Transverse colon (tissue), 4 donors: ENCODE measurements around the gene TOR4A. TPM values are rescaled to one million over a fixed set of nuclear protein-coding genes. Genes with fewer than 3 reads are reported as not detected.
A peak's percentile ranks its signal among the peaks of the same experiment; 100 is the strongest.

Experiments
- DNase-seq: peaks from one replicate; pipeline ENCODE4 v3.0.0-alpha.2; 2019
- H3K27ac ChIP-seq, 4 donors: fragments of 200-600 bp; sonication (generic); 2 replicates each; pipeline ENCODE4 v1.5.1; 2016 to 2018; ENCODE audit warnings: inconsistent platforms in 4 of 4
- H3K27me3 ChIP-seq: fragments of 200-600 bp; sonication (generic); 2 replicates; pipeline ENCODE4 v1.5.1; 2017; ENCODE audit warnings: inconsistent platforms
- H3K36me3 ChIP-seq, 4 donors: fragments of 200-600 bp; sonication (generic); 2 replicates each; pipeline ENCODE4 v1.5.1; 2017 to 2019; ENCODE audit warnings: inconsistent platforms in 4 of 4
- H3K4me1 ChIP-seq, 4 donors: fragments of 200-600 bp; sonication (generic); 2 replicates each; pipeline ENCODE4 v1.5.1; 2017 to 2020; ENCODE audit warnings: inconsistent platforms in 4 of 4
- H3K4me3 ChIP-seq, 4 donors: fragments of 200-600 bp; sonication (generic); 1 replicate in 1 of 4; 2 replicates in 3 of 4; pipeline versions ENCODE4 v1.5.1 to v1.6.1; 2017 to 2019; ENCODE audit warnings: inconsistent platforms in 4 of 4
- H3K9me3 ChIP-seq, 2 donors: fragments of 200-600 bp; sonication (generic); 2 replicates each; pipeline ENCODE4 v1.5.1; 2017 to 2019; ENCODE audit warnings: inconsistent platforms in 2 of 2
- EP300 ChIP-seq: sonication (generic); formaldehyde crosslinking; IDR thresholded peaks from one replicate; pipeline ENCODE4 v1.6.1; 2017; ENCODE audit warnings: antibody characterized with exemption, low read depth
- POLR2A ChIP-seq: fragments of 450-650 bp; IDR thresholded peaks from one replicate; pipeline ENCODE4 v1.6.1; 2016; ENCODE audit warnings: antibody characterized with exemption, mild to moderate bottlenecking, moderate library complexity
- POLR2AphosphoS5 ChIP-seq, 3 donors: sonication (generic); formaldehyde crosslinking; IDR thresholded peaks; one replicate each; pipeline ENCODE4 v1.6.1; 2016; ENCODE audit warnings: antibody characterized with exemption in 3 of 3
- WGBS, 2 donors: methylation state at CpG; one replicate each; pipeline ENCODE4 v1.1.5; 2018; ENCODE audit warnings: low coverage in 1 of 2; 5-methylcytosine and 5-hydroxymethylcytosine counted together
- in situ Hi-C, 4 donors: fragments of 200-750 bp; cut with MboI; loops; one replicate each; pipeline versions ENCODE4 v1.15.0 to v1.15.1; 2017; ENCODE audit warnings: low sequenced_read_pairs in 3 of 4, low pct_ligation_motif_present in 1 of 4, low pct_unique_long_range_greater_than_20kb in 1 of 4
- intact Hi-C: fragments of 100-400 bp; cut with DNase I; formaldehyde crosslinking; loops from one replicate; pipeline ENCODE4 v1.15.1; 2023; ENCODE audit warnings: low total_unique reads
- total RNA-seq, 4 donors: library from RNA; depleted of rRNA; stranded (reverse); fragments of >200 nt; gene quantifications; one replicate each; pipeline ENCODE4 v1.1.0, GENCODE V29; 2016
- TF ChIP-seq, protein P1 (sequence below), 5 experiments: fragments of 200-600 bp in 3 of 5; fragments of 450-650 bp in 2 of 5; sonication (generic) in 3 of 5; IDR thresholded peaks; 1 replicate in 2 of 5; 2 replicates in 3 of 5; pipeline ENCODE4 v1.5.1; 2016 to 2017; ENCODE audit warnings: antibody characterized with exemption in 5 of 5, inconsistent platforms in 3 of 5, mild to moderate bottlenecking in 2 of 5, moderate library complexity in 1 of 5

TOR4A gene
- 100 to 1,000 TPM in 1 of 4 donors, 10 to 100 TPM in 3; 49.2 to 121 (median 71.7) TPM for total RNA-seq

DNA sequence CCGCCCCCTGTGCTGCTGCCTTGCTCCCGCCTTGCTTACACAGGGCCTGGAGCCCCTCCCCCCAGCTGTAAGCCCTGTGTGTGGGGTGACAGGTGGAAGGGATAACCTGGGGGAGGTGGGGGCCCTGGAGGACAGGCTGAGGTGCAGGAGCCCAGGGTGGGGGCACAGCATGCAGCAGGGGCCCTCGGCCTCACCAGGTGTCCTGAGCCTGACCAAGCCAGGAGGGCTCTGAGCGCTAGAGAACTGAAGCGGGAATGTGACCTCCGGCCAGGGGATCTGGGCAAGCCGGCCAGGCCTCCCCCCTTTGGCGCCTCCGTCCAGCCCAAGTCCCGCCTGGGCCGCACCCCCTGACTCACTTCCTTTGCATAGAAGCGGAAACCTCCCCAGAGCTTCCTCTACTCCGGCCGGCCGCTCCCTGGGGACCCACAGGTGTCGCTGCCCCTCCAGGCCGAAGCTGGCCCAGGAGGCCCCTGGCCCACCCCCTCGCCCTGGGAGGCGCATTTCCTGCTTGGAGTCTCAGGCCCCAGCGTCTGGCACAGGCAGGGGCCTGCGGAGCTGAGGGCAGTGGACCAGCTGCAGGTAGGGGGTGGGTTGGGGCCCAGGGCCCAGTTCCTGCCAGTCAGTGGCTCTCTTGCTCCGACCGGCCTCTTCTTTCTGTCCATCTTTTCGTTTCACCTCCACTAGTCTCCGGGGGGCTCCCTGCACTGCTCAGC, at the start of gene TOR4A:
Gene TOR4A, plus strand, starts transcription at position 398 of the 713 bp plus-strand sequence. CDS start 964 bp downstream, outside the sequence.
- H3K4me1 ChIP-seq = peaks cover 13 to 53% (median 30%) of the 10 kb centered on the region in 4 donors
- peak within 1 kb of the TSS; percentile 86 to 95 (median 90) for H3K27ac ChIP-seq
- peak within 1 kb of the TSS; percentile 46 to 74 (median 56) for H3K4me3 ChIP-seq
- H3K27me3 ChIP-seq = peaks cover 9% of the 10 kb centered on the region
- intact Hi-C loops = no loop called here
- TF ChIP-seq EP300 (no peak), POLR2AphosphoS5 (IDR thresholded peaks at IDR 0.05) (peak; percentile 62 to 94 (median 93)), POLR2A (peak; percentile 91)
- TF ChIP-seq, protein P1, sequence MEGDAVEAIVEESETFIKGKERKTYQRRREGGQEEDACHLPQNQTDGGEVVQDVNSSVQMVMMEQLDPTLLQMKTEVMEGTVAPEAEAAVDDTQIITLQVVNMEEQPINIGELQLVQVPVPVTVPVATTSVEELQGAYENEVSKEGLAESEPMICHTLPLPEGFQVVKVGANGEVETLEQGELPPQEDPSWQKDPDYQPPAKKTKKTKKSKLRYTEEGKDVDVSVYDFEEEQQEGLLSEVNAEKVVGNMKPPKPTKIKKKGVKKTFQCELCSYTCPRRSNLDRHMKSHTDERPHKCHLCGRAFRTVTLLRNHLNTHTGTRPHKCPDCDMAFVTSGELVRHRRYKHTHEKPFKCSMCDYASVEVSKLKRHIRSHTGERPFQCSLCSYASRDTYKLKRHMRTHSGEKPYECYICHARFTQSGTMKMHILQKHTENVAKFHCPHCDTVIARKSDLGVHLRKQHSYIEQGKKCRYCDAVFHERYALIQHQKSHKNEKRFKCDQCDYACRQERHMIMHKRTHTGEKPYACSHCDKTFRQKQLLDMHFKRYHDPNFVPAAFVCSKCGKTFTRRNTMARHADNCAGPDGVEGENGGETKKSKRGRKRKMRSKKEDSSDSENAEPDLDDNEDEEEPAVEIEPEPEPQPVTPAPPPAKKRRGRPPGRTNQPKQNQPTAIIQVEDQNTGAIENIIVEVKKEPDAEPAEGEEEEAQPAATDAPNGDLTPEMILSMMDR (IDR thresholded peaks at IDR 0.05) = peak; percentile 9 to 50 (median 21)
- peak; percentile 93 for DNase-seq
- peaks cover 0 to 8% (median 2%) of the 10 kb centered on the region in 4 donors for H3K36me3 ChIP-seq
- in situ Hi-C loops = loop anchor here in 2 of 4 donors (25.0 kb wide), 1 partner anchor 135 kb away; the partner anchor contains the start of genes EXD3 (in 2 of the 2) and NOXA1 (in 2 of the 2)
- 6 to 18% methylated on average over 2 to 8 of the region's 25 CpGs for WGBS, 2 donors
- no peaks in the 10 kb centered on the region for H3K9me3 ChIP-seq

DNA sequence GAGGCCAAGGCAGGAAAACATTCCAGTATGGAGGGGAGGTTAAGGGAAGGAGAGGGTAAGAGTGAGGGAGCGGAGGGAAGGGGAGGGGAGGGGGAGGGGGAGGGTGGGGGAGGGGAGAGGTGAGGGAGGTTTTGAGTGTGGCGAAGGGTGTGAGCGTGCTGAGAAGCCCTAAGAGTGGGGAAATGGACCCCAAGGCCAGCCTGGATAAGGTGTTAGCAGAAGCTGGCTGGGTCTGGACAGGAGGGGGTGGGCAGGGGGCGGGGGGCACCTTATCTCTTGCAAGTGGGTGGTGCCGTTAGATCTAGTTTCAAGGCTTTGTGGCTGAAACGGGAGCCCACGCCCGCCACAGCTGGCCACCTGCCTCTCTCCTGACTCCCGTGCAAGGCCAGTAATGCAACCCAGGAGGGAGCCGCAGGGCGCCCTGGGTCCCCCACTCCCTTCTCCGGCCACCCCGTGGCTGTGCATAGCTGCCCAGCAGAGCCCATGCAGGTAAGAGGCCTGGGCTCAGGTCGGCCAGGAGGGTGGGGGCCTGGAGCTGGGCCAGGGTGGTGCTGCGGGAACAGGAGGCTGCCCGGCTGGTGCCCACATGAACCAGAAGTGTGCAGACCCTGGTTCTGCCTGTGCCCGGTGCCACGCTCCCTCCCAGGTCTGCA, 49.5 kb upstream of the TOR4A start:
- no peaks in the 10 kb centered on the region for H3K9me3 ChIP-seq
- no peak overlapping the region for H3K27ac ChIP-seq
- in situ Hi-C loops (loop anchor here in 1 of 4 donors (10.0 kb wide), 1 partner anchor 103 kb away; no protein-coding TSS in a partner anchor), intact Hi-C loops (loop anchor here (5.0 kb wide), 1 partner anchor 101 kb away; no protein-coding TSS in a partner anchor)
- WGBS, 2 donors = 18% methylated on average over 12 of the region's 18 CpGs; no CpG with 5 or more reads in 1 of the 2 donors
- TF ChIP-seq POLR2AphosphoS5 (IDR thresholded peaks at IDR 0.05) (no peak), EP300 (no peak), POLR2A (no peak)
- TF ChIP-seq, protein P1 (IDR thresholded peaks at IDR 0.05) = no peak
- H3K27me3 ChIP-seq = peaks cover 51% of the 10 kb centered on the region
- peaks cover 13 to 42% (median 29%) of the 10 kb centered on the region in 4 donors for H3K4me1 ChIP-seq
- no peak for DNase-seq
- no peak overlapping the region for H3K4me3 ChIP-seq
- no peaks in the 10 kb centered on the region for H3K36me3 ChIP-seq

DNA sequence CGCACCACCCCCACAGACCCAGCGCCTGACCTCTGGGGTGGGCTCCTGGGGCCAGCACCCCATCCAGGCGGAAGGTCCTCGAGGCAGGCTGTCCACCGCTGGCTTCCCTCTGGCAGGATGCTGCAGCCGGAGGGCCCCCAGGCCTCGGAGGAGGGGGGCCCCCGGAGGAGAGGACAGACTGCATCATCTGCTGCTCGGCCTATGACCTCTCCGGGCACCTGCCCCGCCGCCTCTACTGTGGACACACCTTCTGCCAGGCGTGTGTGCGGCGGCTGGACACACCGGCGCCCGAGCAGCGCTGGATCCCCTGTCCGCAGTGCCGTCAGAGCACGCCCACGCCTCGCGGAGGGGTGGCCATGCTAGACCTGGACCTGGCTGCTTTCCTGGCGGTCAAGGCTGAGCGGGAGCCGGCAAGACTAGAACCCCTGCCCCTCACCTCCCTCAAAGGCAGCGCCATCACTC, 49.0 kb upstream of the TOR4A start:
- peaks cover 56% of the 10 kb centered on the region for H3K27me3 ChIP-seq
- no peak for DNase-seq
- H3K4me3 ChIP-seq = no peak overlapping the region
- TF ChIP-seq POLR2A (no peak), POLR2AphosphoS5 (IDR thresholded peaks at IDR 0.05) (no peak), EP300 (no peak)
- TF ChIP-seq, protein P1 (IDR thresholded peaks at IDR 0.05) = no peak
- H3K9me3 ChIP-seq = no peaks in the 10 kb centered on the region
- peaks cover 13 to 46% (median 27%) of the 10 kb centered on the region in 4 donors for H3K4me1 ChIP-seq
- in situ Hi-C loops = loop anchor here in 1 of 4 donors (10.0 kb wide), 1 partner anchor 104 kb away; no protein-coding TSS in a partner anchor
- intact Hi-C loops = loop anchor here (5.0 kb wide), 1 partner anchor 101 kb away; no protein-coding TSS in a partner anchor
- H3K27ac ChIP-seq = no peak overlapping the region
- WGBS, 2 donors = 44% methylated on average over 22 of the region's 29 CpGs; no CpG with 5 or more reads in 1 of the 2 donors
- no peaks in the 10 kb centered on the region for H3K36me3 ChIP-seq
